ENCODE data around the gene POU5F1.

Gene POU5F1

GRCh38 chr6:31157513-31158139, 12.9 kb downstream of the POU5F1 start, which contains the start of gene CCHCR1:
TSS of gene CCHCR1 (minus strand) at chr6:31157802. CDS start at chr6:31157600, 202 bp downstream.
- peak within 1 kb of the TSS; percentile 85 for H3K4me3 ChIP-seq (ENCODE audit: low read length)
- peak within 1 kb of the TSS; percentile 97 for H3K56ac ChIP-seq (ENCODE audit: low read length)
- H3K79me1 ChIP-seq (ENCODE audit: low read length): peaks cover 7% of the 10 kb centered on the region
- H3K4ac ChIP-seq (ENCODE audit: low read depth, low read length): peak within 1 kb of the TSS; percentile 90
- no peak within 1 kb of the TSS for H4K5ac ChIP-seq (ENCODE audit: low read length)
- peak; percentile 23 for DNase-seq
- H2BK15ac ChIP-seq (replicated peaks; ENCODE audit: low read depth): no peak within 1 kb of the TSS
- H2AK5ac ChIP-seq (ENCODE audit: low read length): peak within 1 kb of the TSS; percentile 47
- no peak within 1 kb of the TSS for H2BK120ac ChIP-seq (ENCODE audit: low read depth, low read length)
- H3K9ac ChIP-seq (ENCODE audit: low read length): peak within 1 kb of the TSS; percentile 91
- no peak within 1 kb of the TSS for H2BK5ac ChIP-seq (ENCODE audit: low read length)
- no peaks in the 10 kb centered on the region for H3K27me3 ChIP-seq (ENCODE audit: insufficient read depth, low read length, poor library complexity)
- WGBS (ENCODE audit: extremely low coverage, insufficient coverage, low lambda C conversion rate): no CpG with 5 or more reads among the region's 14 CpGs
- no peaks in the 10 kb centered on the region for H3K79me2 ChIP-seq (ENCODE audit: control insufficient read depth, insufficient read depth, low read length)
- H3K18ac ChIP-seq (ENCODE audit: low read length): peak within 1 kb of the TSS; percentile 95
- no peak within 1 kb of the TSS for H3K23ac ChIP-seq (ENCODE audit: low read length)
- peak within 1 kb of the TSS; percentile 97 for H3K4me2 ChIP-seq (ENCODE audit: low read length)
- H3K4me1 ChIP-seq (ENCODE audit: control insufficient read depth, low read depth, low read length): peaks cover 7% of the 10 kb centered on the region
- peaks cover under 1% of the 10 kb centered on the region for H3K36me3 ChIP-seq (ENCODE audit: control insufficient read depth, insufficient read depth, low read length)
- peak within 1 kb of the TSS; percentile 83 for H3K27ac ChIP-seq (ENCODE audit: low read depth, low read length)
- no peak within 1 kb of the TSS for H4K8ac ChIP-seq (ENCODE audit: low read depth, low read length)

DNA sequence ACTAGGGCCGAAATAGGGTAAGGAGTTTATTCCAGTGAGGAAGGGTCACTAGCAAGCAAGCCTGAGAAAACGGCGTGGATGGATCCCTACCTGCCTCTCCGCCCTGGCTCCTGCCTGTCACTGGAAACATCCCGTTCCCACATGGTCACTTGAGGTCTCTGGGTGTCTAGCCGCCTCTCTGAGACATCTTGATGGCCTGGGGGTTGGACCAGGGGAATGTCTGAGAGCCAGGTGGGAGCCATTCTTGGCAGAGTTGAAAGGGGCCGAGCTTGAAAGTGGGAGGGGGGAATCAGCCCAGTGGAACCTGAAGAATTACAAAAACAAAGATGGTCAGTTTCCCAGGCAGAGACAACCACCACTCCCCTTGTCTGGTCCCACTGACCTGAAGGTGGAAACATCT, 13.8 kb downstream of the POU5F1 start:
- H3K36me3 ChIP-seq (ENCODE audit: control insufficient read depth, insufficient read depth, low read length): no peaks in the 10 kb centered on the region
- H3K4me2 ChIP-seq (ENCODE audit: low read length): no peak overlapping the region
- peaks cover 7% of the 10 kb centered on the region for H3K4me1 ChIP-seq (ENCODE audit: control insufficient read depth, low read depth, low read length)
- H3K4ac ChIP-seq (ENCODE audit: low read depth, low read length): no peak overlapping the region
- H4K8ac ChIP-seq (ENCODE audit: low read depth, low read length): no peak overlapping the region
- H3K79me2 ChIP-seq (ENCODE audit: control insufficient read depth, insufficient read depth, low read length): no peaks in the 10 kb centered on the region
- H3K27me3 ChIP-seq (ENCODE audit: insufficient read depth, low read length, poor library complexity): no peaks in the 10 kb centered on the region
- H4K5ac ChIP-seq (ENCODE audit: low read length): no peak overlapping the region
- no peak overlapping the region for H3K27ac ChIP-seq (ENCODE audit: low read depth, low read length)
- no peak overlapping the region for H3K4me3 ChIP-seq (ENCODE audit: low read length)
- H3K23ac ChIP-seq (ENCODE audit: low read length): no peak overlapping the region
- H3K9ac ChIP-seq (ENCODE audit: low read length): no peak overlapping the region
- H3K18ac ChIP-seq (ENCODE audit: low read length): no peak overlapping the region
- no peak overlapping the region for H2BK5ac ChIP-seq (ENCODE audit: low read length)
- no CpG with 5 or more reads among the region's 7 CpGs for WGBS (ENCODE audit: extremely low coverage, insufficient coverage, low lambda C conversion rate)
- H3K79me1 ChIP-seq (ENCODE audit: low read length): peaks cover 7% of the 10 kb centered on the region
- H3K56ac ChIP-seq (ENCODE audit: low read length): peak overlapping the region; percentile 11
- H2BK120ac ChIP-seq (ENCODE audit: low read depth, low read length): no peak overlapping the region
- no peak for DNase-seq
- H2BK15ac ChIP-seq (replicated peaks; ENCODE audit: low read depth): no peak overlapping the region
- H2AK5ac ChIP-seq (ENCODE audit: low read length): no peak overlapping the region

DNA sequence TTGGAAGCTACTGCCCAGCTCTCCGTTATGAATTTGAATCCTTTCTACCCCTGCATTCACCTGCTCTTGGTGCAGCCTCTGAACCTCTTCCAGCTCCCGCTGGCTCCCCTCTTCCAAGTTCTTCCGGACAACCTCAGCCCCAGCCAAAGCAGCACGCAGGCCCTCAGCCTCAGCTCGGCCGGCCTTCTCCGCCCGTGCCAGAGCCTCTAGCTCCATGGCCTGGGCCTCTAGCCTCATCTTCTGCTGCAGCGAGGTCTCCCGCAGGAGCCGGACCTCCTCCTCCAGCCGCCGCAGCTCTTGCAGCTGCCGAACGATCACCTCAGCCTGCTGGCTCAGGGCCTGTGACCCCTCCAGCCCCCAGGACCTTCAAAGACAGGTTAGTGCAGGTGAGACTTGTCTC, 16.0 kb downstream of the POU5F1 start:
- Histone ChIP-seq H2AK5ac (ENCODE audit: low read length) (no peak overlapping the region), H4K5ac (ENCODE audit: low read length) (no peak overlapping the region), H3K4me2 (ENCODE audit: low read length) (no peak overlapping the region), H3K36me3 (ENCODE audit: control insufficient read depth, insufficient read depth, low read length) (peaks cover 5% of the 10 kb centered on the region), H3K4ac (ENCODE audit: low read depth, low read length) (no peak overlapping the region), H3K4me3 (ENCODE audit: low read length) (no peak overlapping the region), H3K56ac (ENCODE audit: low read length) (no peak overlapping the region), H3K79me1 (ENCODE audit: low read length) (peaks cover 4% of the 10 kb centered on the region), H3K9ac (ENCODE audit: low read length) (no peak overlapping the region), H3K23ac (ENCODE audit: low read length) (no peak overlapping the region), H3K27ac (ENCODE audit: low read depth, low read length) (no peak overlapping the region), H2BK5ac (ENCODE audit: low read length) (no peak overlapping the region), H4K8ac (ENCODE audit: low read depth, low read length) (no peak overlapping the region), H2BK120ac (ENCODE audit: low read depth, low read length) (no peak overlapping the region), H3K27me3 (ENCODE audit: insufficient read depth, low read length, poor library complexity) (no peaks in the 10 kb centered on the region), H3K4me1 (ENCODE audit: control insufficient read depth, low read depth, low read length) (peaks cover 3% of the 10 kb centered on the region), H3K79me2 (ENCODE audit: control insufficient read depth, insufficient read depth, low read length) (no peaks in the 10 kb centered on the region), H2BK15ac (replicated peaks; ENCODE audit: low read depth) (no peak overlapping the region), H3K18ac (ENCODE audit: low read length) (no peak overlapping the region)
- DNase-seq: no peak
- WGBS (ENCODE audit: extremely low coverage, insufficient coverage, low lambda C conversion rate): no CpG with 5 or more reads among the region's 15 CpGs

- no peak overlapping the region for H3K23ac ChIP-seq (ENCODE audit: low read length)
- peaks cover 3% of the 10 kb centered on the region for H3K79me1 ChIP-seq (ENCODE audit: low read length)
- no peak overlapping the region for H3K18ac ChIP-seq (ENCODE audit: low read length)
- H2BK15ac ChIP-seq (replicated peaks; ENCODE audit: low read depth): no peak overlapping the region
- no peak overlapping the region for H3K9ac ChIP-seq (ENCODE audit: low read length)
- WGBS (ENCODE audit: extremely low coverage, insufficient coverage, low lambda C conversion rate): no CpG with 5 or more reads among the region's 7 CpGs
- H3K79me2 ChIP-seq (ENCODE audit: control insufficient read depth, insufficient read depth, low read length): no peaks in the 10 kb centered on the region
- no peak overlapping the region for H2BK5ac ChIP-seq (ENCODE audit: low read length)
- H2AK5ac ChIP-seq (ENCODE audit: low read length): no peak overlapping the region
- no peak overlapping the region for H3K56ac ChIP-seq (ENCODE audit: low read length)
- H3K4me2 ChIP-seq (ENCODE audit: low read length): no peak overlapping the region
- H3K36me3 ChIP-seq (ENCODE audit: control insufficient read depth, insufficient read depth, low read length): peaks cover 5% of the 10 kb centered on the region
- peaks cover 3% of the 10 kb centered on the region for H3K4me1 ChIP-seq (ENCODE audit: control insufficient read depth, low read depth, low read length)
- H3K27ac ChIP-seq (ENCODE audit: low read depth, low read length): no peak overlapping the region
- H3K27me3 ChIP-seq (ENCODE audit: insufficient read depth, low read length, poor library complexity): no peaks in the 10 kb centered on the region
- no peak overlapping the region for H3K4ac ChIP-seq (ENCODE audit: low read depth, low read length)
- H2BK120ac ChIP-seq (ENCODE audit: low read depth, low read length): no peak overlapping the region
- no peak for DNase-seq
- H4K8ac ChIP-seq (ENCODE audit: low read depth, low read length): no peak overlapping the region
- H4K5ac ChIP-seq (ENCODE audit: low read length): no peak overlapping the region
- no peak overlapping the region for H3K4me3 ChIP-seq (ENCODE audit: low read length)
Observed at GRCh38 chr6:31152781-31153180, 17.7 kb downstream of the POU5F1 start.

DNA sequence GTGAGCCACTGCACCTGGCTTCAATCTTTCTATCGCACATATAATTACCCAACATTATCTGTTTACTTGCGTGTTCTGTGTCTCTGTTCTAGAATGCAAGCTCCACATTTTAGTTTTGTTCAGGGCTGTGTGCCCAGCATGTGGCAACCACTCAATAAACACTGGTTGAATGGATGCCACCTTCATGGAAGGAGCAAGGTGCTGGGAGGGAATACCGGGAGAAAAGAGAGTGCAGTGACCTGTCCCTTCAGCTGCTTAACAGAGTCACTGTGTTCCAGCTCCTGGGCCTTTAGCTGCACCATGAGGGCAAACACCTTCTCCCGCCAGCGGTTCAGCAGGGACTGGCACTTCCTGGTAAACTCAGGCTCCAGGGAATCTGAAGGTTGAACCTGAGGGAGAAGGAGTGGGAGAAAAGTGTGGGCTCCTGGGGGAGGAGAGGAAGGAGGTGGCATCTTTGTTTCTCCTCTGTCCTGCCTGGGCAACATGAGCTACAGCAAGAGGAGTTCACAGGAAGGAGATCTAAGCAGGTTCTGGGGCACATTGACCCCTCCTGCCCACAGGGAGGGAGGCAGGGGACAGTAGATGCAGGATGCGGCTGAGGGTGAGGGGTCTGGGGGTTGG, 20.5 kb downstream of the POU5F1 start:
- Histone ChIP-seq H3K4ac (ENCODE audit: low read depth, low read length) (no peak overlapping the region), H4K8ac (ENCODE audit: low read depth, low read length) (no peak overlapping the region), H3K56ac (ENCODE audit: low read length) (no peak overlapping the region), H4K5ac (ENCODE audit: low read length) (no peak overlapping the region), H2BK120ac (ENCODE audit: low read depth, low read length) (no peak overlapping the region), H3K36me3 (ENCODE audit: control insufficient read depth, insufficient read depth, low read length) (peaks cover 7% of the 10 kb centered on the region), H3K23ac (ENCODE audit: low read length) (no peak overlapping the region), H3K18ac (ENCODE audit: low read length) (no peak overlapping the region), H2BK15ac (replicated peaks; ENCODE audit: low read depth) (no peak overlapping the region), H3K9ac (ENCODE audit: low read length) (no peak overlapping the region), H3K79me2 (ENCODE audit: control insufficient read depth, insufficient read depth, low read length) (no peaks in the 10 kb centered on the region), H2AK5ac (ENCODE audit: low read length) (no peak overlapping the region), H3K4me2 (ENCODE audit: low read length) (no peak overlapping the region), H2BK5ac (ENCODE audit: low read length) (no peak overlapping the region), H3K27ac (ENCODE audit: low read depth, low read length) (no peak overlapping the region), H3K4me3 (ENCODE audit: low read length) (no peak overlapping the region), H3K4me1 (ENCODE audit: control insufficient read depth, low read depth, low read length) (no peaks in the 10 kb centered on the region), H3K79me1 (ENCODE audit: low read length) (no peaks in the 10 kb centered on the region), H3K27me3 (ENCODE audit: insufficient read depth, low read length, poor library complexity) (no peaks in the 10 kb centered on the region)
- no peak for DNase-seq
- no CpG with 5 or more reads among the region's 6 CpGs for WGBS (ENCODE audit: extremely low coverage, insufficient coverage, low lambda C conversion rate)

Data from mesendoderm (in vitro differentiated cells).